Measurements from ENCODE around the gene RNF151.
"Not testable (repeated sequence)": the region's sequence is repeated elsewhere in the genome, so short reads cannot be mapped to it uniquely, and the experiment has no call there.

DNA sequence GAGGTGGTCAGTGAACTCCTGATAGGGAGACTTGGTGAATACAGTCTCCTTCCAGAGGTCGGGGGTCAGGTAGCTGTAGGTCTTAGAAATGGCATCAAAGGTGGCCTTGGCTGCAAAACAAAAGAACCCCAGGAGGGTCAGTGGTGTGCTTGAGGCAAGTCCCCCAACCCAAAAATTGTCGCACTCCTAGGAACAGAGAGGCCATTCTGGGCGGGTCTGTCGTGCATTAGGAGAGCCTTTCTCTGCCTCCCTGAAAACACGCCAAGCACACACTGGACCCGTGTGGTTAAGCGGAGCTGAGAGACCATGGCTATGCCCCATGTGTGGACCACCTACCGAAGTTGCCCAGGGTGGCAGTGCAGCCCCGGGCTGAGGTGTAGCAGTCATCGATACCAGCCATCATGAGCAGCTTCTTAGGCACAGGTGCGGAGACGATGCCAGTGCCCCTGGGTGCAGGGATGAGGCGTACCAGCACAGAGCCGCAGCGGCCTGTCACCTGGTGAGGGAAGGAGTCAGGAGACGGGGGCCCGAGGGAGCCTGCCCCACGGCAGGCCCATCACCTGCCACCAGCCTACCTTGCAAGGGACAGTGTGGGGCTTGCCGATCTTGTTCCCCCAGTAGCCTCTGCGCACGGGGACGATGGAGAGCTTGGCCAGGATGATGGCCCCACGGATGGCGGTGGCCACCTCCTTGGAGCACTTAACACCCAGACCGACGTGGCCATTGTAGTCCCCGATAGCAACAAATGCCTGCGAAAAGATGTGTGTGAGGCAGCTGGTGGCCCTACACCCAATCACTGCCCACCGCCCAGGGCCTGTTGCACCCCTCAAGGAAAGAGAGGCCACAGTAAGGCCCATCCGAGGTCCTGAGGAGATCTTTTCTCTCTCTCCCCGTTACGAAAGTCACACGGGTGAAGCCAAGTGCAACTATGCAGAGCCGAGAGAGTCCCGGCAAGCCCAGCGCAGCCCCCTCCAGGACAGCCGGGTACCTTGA, 4.2 kb upstream of the RNF151 start:
- TF ChIP-seq, protein P1, sequence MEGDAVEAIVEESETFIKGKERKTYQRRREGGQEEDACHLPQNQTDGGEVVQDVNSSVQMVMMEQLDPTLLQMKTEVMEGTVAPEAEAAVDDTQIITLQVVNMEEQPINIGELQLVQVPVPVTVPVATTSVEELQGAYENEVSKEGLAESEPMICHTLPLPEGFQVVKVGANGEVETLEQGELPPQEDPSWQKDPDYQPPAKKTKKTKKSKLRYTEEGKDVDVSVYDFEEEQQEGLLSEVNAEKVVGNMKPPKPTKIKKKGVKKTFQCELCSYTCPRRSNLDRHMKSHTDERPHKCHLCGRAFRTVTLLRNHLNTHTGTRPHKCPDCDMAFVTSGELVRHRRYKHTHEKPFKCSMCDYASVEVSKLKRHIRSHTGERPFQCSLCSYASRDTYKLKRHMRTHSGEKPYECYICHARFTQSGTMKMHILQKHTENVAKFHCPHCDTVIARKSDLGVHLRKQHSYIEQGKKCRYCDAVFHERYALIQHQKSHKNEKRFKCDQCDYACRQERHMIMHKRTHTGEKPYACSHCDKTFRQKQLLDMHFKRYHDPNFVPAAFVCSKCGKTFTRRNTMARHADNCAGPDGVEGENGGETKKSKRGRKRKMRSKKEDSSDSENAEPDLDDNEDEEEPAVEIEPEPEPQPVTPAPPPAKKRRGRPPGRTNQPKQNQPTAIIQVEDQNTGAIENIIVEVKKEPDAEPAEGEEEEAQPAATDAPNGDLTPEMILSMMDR (IDR thresholded peaks at IDR 0.05), result not testable (repeated sequence)
- not testable (repeated sequence) for TF ChIP-seq POLR2AphosphoS5 (IDR thresholded peaks at IDR 0.05; ENCODE audit: low read depth, low read length); SIN3A (IDR thresholded peaks at IDR 0.05; ENCODE audit: borderline replicate concordance, insufficient read depth, low read depth, low read length)
- TF ChIP-seq, protein P2, sequence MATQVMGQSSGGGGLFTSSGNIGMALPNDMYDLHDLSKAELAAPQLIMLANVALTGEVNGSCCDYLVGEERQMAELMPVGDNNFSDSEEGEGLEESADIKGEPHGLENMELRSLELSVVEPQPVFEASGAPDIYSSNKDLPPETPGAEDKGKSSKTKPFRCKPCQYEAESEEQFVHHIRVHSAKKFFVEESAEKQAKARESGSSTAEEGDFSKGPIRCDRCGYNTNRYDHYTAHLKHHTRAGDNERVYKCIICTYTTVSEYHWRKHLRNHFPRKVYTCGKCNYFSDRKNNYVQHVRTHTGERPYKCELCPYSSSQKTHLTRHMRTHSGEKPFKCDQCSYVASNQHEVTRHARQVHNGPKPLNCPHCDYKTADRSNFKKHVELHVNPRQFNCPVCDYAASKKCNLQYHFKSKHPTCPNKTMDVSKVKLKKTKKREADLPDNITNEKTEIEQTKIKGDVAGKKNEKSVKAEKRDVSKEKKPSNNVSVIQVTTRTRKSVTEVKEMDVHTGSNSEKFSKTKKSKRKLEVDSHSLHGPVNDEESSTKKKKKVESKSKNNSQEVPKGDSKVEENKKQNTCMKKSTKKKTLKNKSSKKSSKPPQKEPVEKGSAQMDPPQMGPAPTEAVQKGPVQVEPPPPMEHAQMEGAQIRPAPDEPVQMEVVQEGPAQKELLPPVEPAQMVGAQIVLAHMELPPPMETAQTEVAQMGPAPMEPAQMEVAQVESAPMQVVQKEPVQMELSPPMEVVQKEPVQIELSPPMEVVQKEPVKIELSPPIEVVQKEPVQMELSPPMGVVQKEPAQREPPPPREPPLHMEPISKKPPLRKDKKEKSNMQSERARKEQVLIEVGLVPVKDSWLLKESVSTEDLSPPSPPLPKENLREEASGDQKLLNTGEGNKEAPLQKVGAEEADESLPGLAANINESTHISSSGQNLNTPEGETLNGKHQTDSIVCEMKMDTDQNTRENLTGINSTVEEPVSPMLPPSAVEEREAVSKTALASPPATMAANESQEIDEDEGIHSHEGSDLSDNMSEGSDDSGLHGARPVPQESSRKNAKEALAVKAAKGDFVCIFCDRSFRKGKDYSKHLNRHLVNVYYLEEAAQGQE (IDR thresholded peaks at IDR 0.05; ENCODE audit: insufficient read depth in 1 of 2, low read depth in 2 of 2, low read length in 1 of 2), result not testable (repeated sequence)

Data from Panc1 (cell line).